Heart left ventricle (tissue), 13 donors: ENCODE measurements around the gene LGALS3BP.

ENCODE experiments used
- CTCF ChIP-seq, 12 donors: fragments of 200-600 bp; sonication (generic) in 4 of 12; IDR thresholded peaks; one replicate each; pipeline versions ENCODE4 v1.5.0 to v1.8.0; 2018 to 2022; ENCODE audit warnings: antibody characterized with exemption in 12 of 12, mild to moderate bottlenecking in 5 of 12
- POLR2A ChIP-seq, 2 donors: fragments of 450-650 bp; IDR thresholded peaks; one replicate each; pipeline ENCODE4 v1.6.1; 2017; ENCODE audit warnings: antibody characterized with exemption in 2 of 2, mild to moderate bottlenecking in 2 of 2, moderate library complexity in 2 of 2
- donor health status: ischemic (EF 13 %, LVEDD 7.1; RV severe dilation, severe dysfunction).
- donor health status: DM: no; HTN: yes; CAD: no.
- donor health status: DM: no; HTN: no; CAD: no.
- donor health status: ischemic (EF 25% LVEDD 6.9; RV normal size, moderate dysfunction).
- donor health status: ischemic (EF 25% LVEDD 5.7; RV mildly dilated, moderate dysfunction).
- donor health status: ischemic (EF 35%, LVEDD 5.7; RV mildly dilated, moderate dysfunction).
- donor health status: nonischemic (EF 11% LVEDD 7.7; RV severe dilation, severe dysfunction).
- donor health status: DM: yes; HTN: yes; CAD: no.
- donor health status: PGD.
- donor health status: ischemic (EF 29% LVEDD 5.4; RV normal size, mild dysfunction).
- donor health status: nonischemic (EF 23%, LVEDD 6.1; RV moderate dilation, normal function).

DNA sequence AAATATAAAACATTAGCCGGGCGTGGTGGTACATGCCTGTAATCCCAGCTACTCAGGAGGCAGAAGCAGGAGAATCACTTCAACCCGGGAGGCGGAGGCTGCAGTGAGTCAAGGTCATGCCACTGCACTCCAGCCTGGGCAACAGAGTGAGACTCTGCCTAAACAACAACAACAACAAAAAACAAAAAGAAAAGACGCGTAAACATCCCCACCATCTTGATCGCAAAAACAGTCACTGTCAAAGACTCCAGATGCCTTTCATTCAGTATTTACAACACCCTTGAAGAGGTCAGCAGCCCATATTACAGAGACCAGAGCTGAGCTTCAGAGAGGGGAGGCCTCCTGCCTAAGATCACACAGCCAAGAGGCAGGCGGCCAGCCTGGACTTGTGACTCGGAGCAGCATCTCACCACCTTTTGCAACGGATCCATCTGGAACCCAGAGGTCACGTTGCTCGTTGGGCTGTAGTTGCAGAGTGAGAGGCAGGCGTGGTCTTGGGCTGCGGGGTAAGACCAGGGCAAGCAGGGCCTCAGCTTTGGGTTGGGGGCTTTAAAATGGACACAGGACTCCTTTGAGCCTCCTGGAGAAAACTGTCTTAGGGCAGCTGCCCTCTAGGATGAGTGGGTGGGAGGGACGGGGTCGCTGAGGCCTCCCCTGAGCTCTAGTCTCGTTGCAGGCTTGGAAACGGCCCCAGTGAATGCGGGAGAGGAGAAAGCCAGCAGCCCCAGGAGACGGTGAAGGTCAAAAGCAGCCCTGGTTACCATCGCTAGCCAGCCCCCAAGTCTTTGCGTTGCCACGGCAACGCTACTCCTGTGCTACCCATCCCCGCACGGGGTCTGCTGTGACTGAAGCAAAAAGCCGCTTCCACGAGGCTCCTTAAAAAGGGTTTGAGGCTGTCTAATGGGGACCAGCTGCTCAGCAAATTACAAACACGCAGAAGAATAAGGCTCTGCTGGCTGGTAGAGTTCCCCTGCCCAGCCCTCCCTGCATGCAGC is 26.1 kb downstream of the LGALS3BP start:
- no peak for TF ChIP-seq CTCF (IDR thresholded peaks at IDR 0.05)
- TF ChIP-seq POLR2A (IDR thresholded peaks at IDR 0.05) = no peak
